IPS-15b (cell line): ENCODE measurements around the gene KICS2.

Experiments used
- H3K27me3 ChIP-seq: one replicate; pipeline ENCODE4 v1.6.1; 2013; ENCODE audit warnings: low read length; ENCODE audit not compliant: control insufficient read depth, insufficient read depth
- H3K36me3 ChIP-seq: one replicate; pipeline ENCODE4 v1.6.1; 2013; ENCODE audit warnings: low read length; ENCODE audit not compliant: control insufficient read depth, insufficient read depth
- H3K4me1 ChIP-seq: one replicate; pipeline ENCODE4 v1.6.1; 2013; ENCODE audit warnings: mild to moderate bottlenecking, low read length; ENCODE audit not compliant: control insufficient read depth, insufficient read depth
- H3K4me3 ChIP-seq: one replicate; pipeline ENCODE4 v1.5.1; 2013; ENCODE audit warnings: low read depth, low read length
- H3K9ac ChIP-seq: one replicate; pipeline ENCODE4 v1.6.1; 2013; ENCODE audit warnings: low read depth, mild to moderate bottlenecking, low read length
- H3K9me3 ChIP-seq: one replicate; pipeline ENCODE4 v1.6.1; 2013; ENCODE audit warnings: mild to moderate bottlenecking, low read length; ENCODE audit not compliant: control insufficient read depth, insufficient read depth

The KICS2 gene

DNA sequence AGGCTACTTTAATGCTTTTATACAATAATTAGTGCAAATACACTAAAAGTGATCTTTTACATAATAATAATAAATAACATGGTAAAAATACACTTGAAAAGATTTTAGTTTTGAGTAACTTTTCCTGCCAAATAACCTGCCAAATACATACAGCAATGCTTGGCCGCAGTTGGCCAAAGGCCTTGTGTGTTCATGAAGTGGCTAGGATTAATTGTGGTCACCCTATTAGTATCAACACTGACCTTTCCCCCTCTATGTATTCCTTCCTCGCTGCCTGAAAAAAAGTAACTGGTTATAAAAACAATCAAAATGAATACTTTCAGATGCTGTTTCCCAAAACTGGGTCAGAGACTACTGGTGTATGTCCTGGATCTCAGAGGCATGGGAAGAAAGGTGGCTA lies 34.3 kb downstream of the KICS2 start:
- Histone ChIP-seq H3K9me3 (no peaks in the 10 kb centered on the region), H3K36me3 (no peaks in the 10 kb centered on the region), H3K9ac (no peak overlapping the region), H3K27me3 (no peaks in the 10 kb centered on the region), H3K4me1 (no peaks in the 10 kb centered on the region), H3K4me3 (no peak overlapping the region)

DNA sequence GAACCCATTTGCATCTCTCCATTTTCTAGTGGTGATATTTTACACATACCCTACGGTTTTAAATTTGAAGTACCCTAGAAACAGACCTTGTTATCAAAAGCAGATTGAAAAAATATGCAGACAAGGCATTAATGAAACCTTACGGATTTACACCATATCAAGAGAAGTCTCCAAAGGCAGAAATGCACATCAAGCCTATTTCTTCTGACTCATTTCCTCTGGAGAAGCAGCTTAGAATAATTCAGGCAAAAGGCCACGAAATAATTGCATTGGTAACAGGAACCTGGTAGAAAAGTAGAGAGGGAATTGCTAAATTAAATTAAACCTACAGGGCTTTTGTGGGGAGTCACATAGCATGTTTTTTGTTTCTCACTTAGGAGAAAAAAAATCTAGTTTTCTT lies 34.7 kb downstream of the KICS2 start:
- H3K36me3 ChIP-seq, result no peaks in the 10 kb centered on the region
- H3K4me3 ChIP-seq, result no peak overlapping the region
- no peaks in the 10 kb centered on the region for H3K9me3 ChIP-seq
- H3K27me3 ChIP-seq, result no peaks in the 10 kb centered on the region
- H3K4me1 ChIP-seq, result no peaks in the 10 kb centered on the region
- no peak overlapping the region for H3K9ac ChIP-seq

DNA sequence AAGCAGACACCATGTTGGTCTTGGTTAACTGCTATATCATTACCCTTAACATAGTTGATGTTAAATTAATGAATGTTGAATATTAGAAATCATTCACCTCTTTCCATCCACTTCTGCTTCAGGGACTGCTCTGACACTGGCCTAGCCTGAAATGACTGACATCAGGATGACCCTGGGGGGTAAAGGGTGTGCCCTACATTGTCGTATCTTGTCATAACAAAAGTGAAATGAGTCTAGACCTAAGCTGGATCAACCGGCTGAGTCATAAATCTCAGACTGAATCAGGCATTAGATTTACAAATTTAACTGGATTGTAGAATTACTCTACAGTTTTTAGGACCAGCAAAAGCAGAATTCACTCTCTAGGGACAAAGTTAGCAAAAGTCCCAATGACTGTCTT lies 35.3 kb downstream of the KICS2 start:
- Histone ChIP-seq H3K9me3 (no peaks in the 10 kb centered on the region), H3K9ac (no peak overlapping the region), H3K4me3 (no peak overlapping the region), H3K4me1 (no peaks in the 10 kb centered on the region), H3K36me3 (no peaks in the 10 kb centered on the region), H3K27me3 (no peaks in the 10 kb centered on the region)

DNA sequence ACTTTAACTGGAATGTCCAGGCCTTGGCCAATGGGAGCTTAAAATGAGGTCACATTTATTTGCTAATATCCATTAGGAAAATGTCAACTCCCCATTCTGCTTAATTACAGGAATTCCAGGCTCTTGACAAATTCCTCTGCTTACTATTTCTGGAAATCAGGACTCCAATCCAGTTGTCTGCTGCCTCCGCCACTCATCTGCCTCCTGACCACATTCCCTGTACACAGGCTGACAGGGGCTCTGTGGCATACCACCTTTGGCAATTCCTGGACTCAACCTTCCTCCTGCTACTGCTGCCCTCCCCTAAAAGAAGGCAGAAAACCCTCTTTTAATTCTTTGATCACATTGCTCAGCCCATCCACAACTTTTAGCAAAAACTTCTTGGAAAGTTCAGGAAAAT lies 37.9 kb downstream of the KICS2 start:
- H3K9ac ChIP-seq, result no peak overlapping the region
- H3K4me3 ChIP-seq, result no peak overlapping the region

DNA sequence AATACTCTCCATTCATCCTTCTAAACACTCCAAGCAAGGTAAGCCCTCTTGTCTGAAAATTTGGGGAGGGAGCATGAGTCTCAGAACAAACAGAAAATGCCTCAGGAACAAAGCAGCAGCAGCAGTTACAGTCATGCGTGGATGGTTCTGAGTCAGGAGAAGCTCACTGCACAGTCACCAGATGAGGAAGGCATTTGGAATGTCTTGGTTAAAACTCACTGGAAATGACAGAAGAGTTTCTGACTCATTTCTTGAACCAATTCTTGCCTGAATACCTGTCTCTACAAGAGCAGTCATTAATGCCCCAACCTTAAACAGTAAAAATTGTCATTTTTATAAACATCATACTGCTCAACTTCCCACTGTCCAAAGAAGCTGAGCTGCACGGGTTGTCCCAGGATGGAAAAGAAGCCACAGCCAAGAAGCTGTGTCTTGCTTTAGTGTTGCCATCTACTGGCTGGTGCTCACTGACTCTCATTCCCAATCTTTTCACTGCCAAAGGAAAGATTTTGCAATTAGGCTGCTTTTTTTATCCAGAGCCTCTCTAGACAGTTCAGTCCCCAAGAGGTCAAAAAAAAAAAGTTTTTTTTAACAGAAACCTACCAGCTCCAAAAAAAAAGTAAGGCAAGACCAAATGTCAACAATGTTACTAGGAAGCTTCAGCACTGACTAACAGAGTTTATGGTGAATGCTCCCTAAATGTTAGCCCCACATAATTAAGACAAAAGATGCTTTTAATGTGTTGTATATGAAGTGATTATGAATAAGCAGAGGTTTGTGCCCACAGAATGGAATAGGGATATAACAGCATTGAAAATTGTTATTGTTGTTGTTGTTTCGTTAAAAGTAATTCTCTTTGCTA lies 40.4 kb downstream of the KICS2 start:
- Histone ChIP-seq H3K36me3 (no peaks in the 10 kb centered on the region), H3K9me3 (no peaks in the 10 kb centered on the region), H3K27me3 (no peaks in the 10 kb centered on the region), H3K4me3 (no peak overlapping the region), H3K9ac (no peak overlapping the region), H3K4me1 (no peaks in the 10 kb centered on the region)

More for the DNA sequence above, 37.9 kb downstream of the KICS2 start:
- Histone ChIP-seq H3K36me3 (no peaks in the 10 kb centered on the region), H3K27me3 (no peaks in the 10 kb centered on the region), H3K4me1 (no peaks in the 10 kb centered on the region), H3K9me3 (no peaks in the 10 kb centered on the region)

GRCh38 chr12:64180951-64181350 lies 41.1 kb downstream of the KICS2 start:
- no peak overlapping the region for H3K9ac ChIP-seq
- H3K4me3 ChIP-seq, result no peak overlapping the region
- no peaks in the 10 kb centered on the region for H3K27me3 ChIP-seq
- H3K36me3 ChIP-seq, result no peaks in the 10 kb centered on the region
- no peaks in the 10 kb centered on the region for H3K9me3 ChIP-seq
- no peaks in the 10 kb centered on the region for H3K4me1 ChIP-seq

GRCh38 chr12:64178122-64178521 lies 44.0 kb downstream of the KICS2 start:
- Histone ChIP-seq H3K9me3 (no peaks in the 10 kb centered on the region), H3K4me3 (no peak overlapping the region), H3K9ac (no peak overlapping the region), H3K27me3 (no peaks in the 10 kb centered on the region), H3K4me1 (no peaks in the 10 kb centered on the region), H3K36me3 (no peaks in the 10 kb centered on the region)

DNA sequence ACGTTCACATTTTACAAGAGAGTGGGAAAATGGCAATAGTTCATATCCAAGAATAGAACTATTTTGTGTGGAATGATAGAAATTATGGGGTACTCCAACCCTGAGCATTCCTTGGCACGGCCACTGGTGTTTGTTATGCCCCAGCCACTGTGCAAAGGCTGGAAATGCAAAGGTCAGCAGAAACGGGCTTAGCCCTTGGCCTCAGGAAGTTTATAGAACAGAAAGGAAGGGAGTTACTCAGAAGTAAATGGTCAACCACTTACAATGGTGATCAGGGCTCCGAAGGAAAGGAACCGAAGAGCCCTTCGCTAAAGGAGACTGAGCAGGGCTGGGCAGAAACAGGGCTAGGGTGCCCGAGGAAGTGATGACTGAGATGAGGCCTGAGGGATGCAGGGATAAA lies 45.1 kb downstream of the KICS2 start:
- no peaks in the 10 kb centered on the region for H3K27me3 ChIP-seq
- H3K4me1 ChIP-seq, result no peaks in the 10 kb centered on the region
- no peaks in the 10 kb centered on the region for H3K36me3 ChIP-seq
- no peaks in the 10 kb centered on the region for H3K9me3 ChIP-seq
- no peak overlapping the region for H3K9ac ChIP-seq
- no peak overlapping the region for H3K4me3 ChIP-seq

DNA sequence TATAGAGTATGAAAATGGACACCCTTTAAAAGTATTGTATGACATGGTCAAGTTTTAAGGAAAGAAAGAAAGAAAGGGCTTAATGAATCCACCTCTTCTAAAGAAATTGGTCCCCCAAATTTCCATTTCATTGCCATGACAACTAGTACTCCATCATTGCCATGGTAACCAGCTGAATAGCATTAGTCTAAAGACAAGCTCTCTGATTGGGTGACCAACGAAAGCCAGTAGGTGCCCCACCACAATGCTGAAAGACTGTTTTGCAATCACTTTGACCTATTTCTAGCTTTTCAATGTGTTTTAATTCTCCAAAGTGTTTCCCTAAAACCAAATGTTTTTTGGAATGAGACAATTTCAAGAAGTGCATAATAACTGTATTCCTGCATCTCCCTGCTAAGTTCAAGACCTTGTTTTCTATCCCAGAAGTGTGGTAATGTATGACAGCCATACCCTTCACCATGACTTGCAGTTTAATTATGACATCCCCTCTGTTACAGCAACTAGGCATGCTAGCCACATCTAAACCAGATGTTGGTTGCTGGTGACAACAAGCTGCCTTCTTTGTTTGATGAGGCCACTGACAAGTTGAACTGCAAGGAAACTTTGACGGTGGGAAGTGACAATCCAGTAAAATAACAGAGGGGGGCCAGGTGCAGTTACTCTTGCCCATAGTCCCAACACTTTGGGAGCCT lies 46.7 kb downstream of the KICS2 start:
- no peaks in the 10 kb centered on the region for H3K36me3 ChIP-seq
- H3K9ac ChIP-seq, result no peak overlapping the region
- no peaks in the 10 kb centered on the region for H3K9me3 ChIP-seq
- no peaks in the 10 kb centered on the region for H3K27me3 ChIP-seq
- no peak overlapping the region for H3K4me3 ChIP-seq
- H3K4me1 ChIP-seq, result no peaks in the 10 kb centered on the region

GRCh38 chr12:64173456-64173855 lies 48.6 kb downstream of the KICS2 start:
- peaks cover 2% of the 10 kb centered on the region for H3K4me1 ChIP-seq
- H3K9me3 ChIP-seq, result no peaks in the 10 kb centered on the region
- H3K27me3 ChIP-seq, result no peaks in the 10 kb centered on the region
- H3K9ac ChIP-seq, result no peak overlapping the region
- H3K36me3 ChIP-seq, result no peaks in the 10 kb centered on the region
- no peak overlapping the region for H3K4me3 ChIP-seq
